Measurements from ENCODE around the gene ZNF277. TPM values are rescaled to one million over a fixed set of nuclear protein-coding genes. Genes with fewer than 3 reads are reported as not detected.

The ZNF277 gene
- total and polyA plus RNA-seq, 3 experiments from 2014 or later = 13.5 to 20.6 (median 14.7) TPM

- no peak overlapping the region for H3K4me3 ChIP-seq (ENCODE audit: low read length)
- no peaks in the 10 kb centered on the region for H3K9me3 ChIP-seq (ENCODE audit: low read length)
- ChIA-PET POLR2A (no interaction called here), CTCF (no interaction called here)
- Mint-ChIP-seq H3K27ac (no peak overlapping the region), H3K9me3 (no peaks in the 10 kb centered on the region), H3K4me1 (no peaks in the 10 kb centered on the region), H3K36me3 (no peaks in the 10 kb centered on the region), H3K4me3 (no peak overlapping the region), H3K27me3 (peaks cover 8 to 10% of the 10 kb centered on the region in 2 donors)
- no peak for DNase-seq
- no peaks in the 10 kb centered on the region for H3K4me1 ChIP-seq (ENCODE audit: insufficient read depth, low read length)
- no peaks in the 10 kb centered on the region for H3K36me3 ChIP-seq (ENCODE audit: insufficient read depth, low read length)
- no peak overlapping the region for H3K27ac ChIP-seq (ENCODE audit: low read depth, low read length)
- no peaks in the 10 kb centered on the region for H3K27me3 ChIP-seq (ENCODE audit: insufficient read depth, low read length, poor library complexity, severe bottlenecking)
These were observed 43.5 kb upstream of the ZNF277 start for GRCh38 chr7:112162784-112163506.

- Mint-ChIP-seq H3K27me3 (peaks cover 18 to 21% of the 10 kb centered on the region in 2 donors), H3K4me1 (no peaks in the 10 kb centered on the region), H3K9me3 (no peaks in the 10 kb centered on the region), H3K4me3 (no peak overlapping the region), H3K36me3 (no peaks in the 10 kb centered on the region), H3K27ac (no peak overlapping the region)
- Histone ChIP-seq H3K27me3 (ENCODE audit: insufficient read depth, low read length, poor library complexity, severe bottlenecking) (no peaks in the 10 kb centered on the region), H3K4me3 (ENCODE audit: low read length) (no peak overlapping the region), H3K27ac (ENCODE audit: low read depth, low read length) (no peak overlapping the region), H3K4me1 (ENCODE audit: insufficient read depth, low read length) (no peaks in the 10 kb centered on the region), H3K9me3 (ENCODE audit: low read length) (no peaks in the 10 kb centered on the region), H3K36me3 (ENCODE audit: insufficient read depth, low read length) (no peaks in the 10 kb centered on the region)
- CTCF ChIA-PET = interaction anchor here (1.3 kb wide), 1 partner anchor 10 kb away, joined by 3 read pairs; no protein-coding TSS in a partner anchor
- no peak for DNase-seq
- POLR2A ChIA-PET = no interaction called here
These were observed 39.3 kb upstream of the ZNF277 start for GRCh38 chr7:112167147-112167546.

- no peak for DNase-seq
- POLR2A ChIA-PET = no interaction called here
These were observed 37.6 kb upstream of the ZNF277 start for GRCh38 chr7:112168915-112169314.

DNA sequence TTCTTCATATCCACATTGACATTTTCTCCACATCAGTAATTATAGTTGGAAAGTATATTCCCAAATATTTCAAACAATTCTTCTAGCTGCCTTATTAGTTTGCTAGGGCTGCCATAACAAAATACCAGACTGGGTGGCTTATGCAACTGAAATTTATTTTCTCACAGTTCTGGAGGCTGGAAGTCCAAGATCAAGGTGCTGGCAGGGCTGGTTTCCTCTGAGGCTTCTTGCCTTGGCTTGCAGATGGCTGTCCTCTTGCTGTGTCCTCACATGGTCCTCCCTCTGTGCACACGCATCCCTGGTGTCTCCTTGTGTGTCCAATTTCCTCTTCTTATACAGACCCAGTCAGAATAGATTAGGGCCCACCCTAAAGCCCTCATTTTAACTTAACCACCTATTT is 34.8 kb upstream of the ZNF277 start:
- CTCF ChIA-PET = no interaction called here
- Mint-ChIP-seq H3K4me3 (no peak overlapping the region), H3K27ac (no peak overlapping the region), H3K4me1 (no peaks in the 10 kb centered on the region), H3K9me3 (no peaks in the 10 kb centered on the region), H3K27me3 (peaks cover 25 to 58% of the 10 kb centered on the region in 2 donors), H3K36me3 (peaks cover 0 to 4% (median 0%) of the 10 kb centered on the region in 3 donors)
- Histone ChIP-seq H3K9me3 (ENCODE audit: low read length) (no peaks in the 10 kb centered on the region), H3K36me3 (ENCODE audit: insufficient read depth, low read length) (no peaks in the 10 kb centered on the region), H3K4me1 (ENCODE audit: insufficient read depth, low read length) (no peaks in the 10 kb centered on the region), H3K4me3 (ENCODE audit: low read length) (no peak overlapping the region), H3K27ac (ENCODE audit: low read depth, low read length) (no peak overlapping the region), H3K27me3 (ENCODE audit: insufficient read depth, low read length, poor library complexity, severe bottlenecking) (peaks cover under 1% of the 10 kb centered on the region)
- DNase-seq = no peak
- POLR2A ChIA-PET = no interaction called here

More at GRCh38 chr7:112168915-112169314, 37.6 kb upstream of the ZNF277 start:
- H3K27ac ChIP-seq (ENCODE audit: low read depth, low read length) = no peak overlapping the region
- CTCF ChIA-PET = no interaction called here
- no peaks in the 10 kb centered on the region for H3K4me1 ChIP-seq (ENCODE audit: insufficient read depth, low read length)
- H3K9me3 ChIP-seq (ENCODE audit: low read length) = no peaks in the 10 kb centered on the region
- H3K27ac Mint-ChIP-seq = no peak overlapping the region
- no peak overlapping the region for H3K4me3 Mint-ChIP-seq
- H3K27me3 Mint-ChIP-seq = peaks cover 20 to 36% of the 10 kb centered on the region in 2 donors
- H3K4me3 ChIP-seq (ENCODE audit: low read length) = no peak overlapping the region
- no peaks in the 10 kb centered on the region for H3K36me3 Mint-ChIP-seq
- H3K9me3 Mint-ChIP-seq = no peaks in the 10 kb centered on the region
- H3K4me1 Mint-ChIP-seq = no peaks in the 10 kb centered on the region
- H3K36me3 ChIP-seq (ENCODE audit: insufficient read depth, low read length) = no peaks in the 10 kb centered on the region
- no peaks in the 10 kb centered on the region for H3K27me3 ChIP-seq (ENCODE audit: insufficient read depth, low read length, poor library complexity, severe bottlenecking)

- Mint-ChIP-seq H3K36me3 (peaks cover 0 to 4% (median 0%) of the 10 kb centered on the region in 3 donors), H3K9me3 (no peaks in the 10 kb centered on the region), H3K4me1 (no peaks in the 10 kb centered on the region), H3K27ac (no peak overlapping the region), H3K4me3 (no peak overlapping the region), H3K27me3 (peaks cover 32 to 70% of the 10 kb centered on the region in 2 donors)
- no peak overlapping the region for H3K4me3 ChIP-seq (ENCODE audit: low read length)
- no peak for DNase-seq
- ChIA-PET POLR2A (no interaction called here), CTCF (no interaction called here)
- no peak overlapping the region for H3K27ac ChIP-seq (ENCODE audit: low read depth, low read length)
- H3K27me3 ChIP-seq (ENCODE audit: insufficient read depth, low read length, poor library complexity, severe bottlenecking) = peaks cover 3% of the 10 kb centered on the region
- H3K4me1 ChIP-seq (ENCODE audit: insufficient read depth, low read length) = no peaks in the 10 kb centered on the region
- H3K36me3 ChIP-seq (ENCODE audit: insufficient read depth, low read length) = no peaks in the 10 kb centered on the region
- no peaks in the 10 kb centered on the region for H3K9me3 ChIP-seq (ENCODE audit: low read length)
These were observed 33.5 kb upstream of the ZNF277 start for GRCh38 chr7:112172870-112173567.

- peaks cover 3% of the 10 kb centered on the region for H3K27me3 ChIP-seq (ENCODE audit: insufficient read depth, low read length, poor library complexity, severe bottlenecking)
- no peaks in the 10 kb centered on the region for H3K36me3 ChIP-seq (ENCODE audit: insufficient read depth, low read length)
- H3K9me3 Mint-ChIP-seq = no peaks in the 10 kb centered on the region
- H3K27ac ChIP-seq (ENCODE audit: low read depth, low read length) = no peak overlapping the region
- H3K27ac Mint-ChIP-seq = no peak overlapping the region
- peaks cover 31 to 74% of the 10 kb centered on the region in 2 donors for H3K27me3 Mint-ChIP-seq
- H3K9me3 ChIP-seq (ENCODE audit: low read length) = no peaks in the 10 kb centered on the region
- H3K4me3 Mint-ChIP-seq = no peak overlapping the region
- DNase-seq = no peak
- H3K36me3 Mint-ChIP-seq = peaks cover 0 to 4% (median 0%) of the 10 kb centered on the region in 3 donors
- no peak overlapping the region for H3K4me3 ChIP-seq (ENCODE audit: low read length)
- POLR2A ChIA-PET = no interaction called here
- H3K4me1 ChIP-seq (ENCODE audit: insufficient read depth, low read length) = no peaks in the 10 kb centered on the region
- CTCF ChIA-PET = no interaction called here
- H3K4me1 Mint-ChIP-seq = no peaks in the 10 kb centered on the region
These were observed 33.0 kb upstream of the ZNF277 start for GRCh38 chr7:112173568-112173905.

DNA sequence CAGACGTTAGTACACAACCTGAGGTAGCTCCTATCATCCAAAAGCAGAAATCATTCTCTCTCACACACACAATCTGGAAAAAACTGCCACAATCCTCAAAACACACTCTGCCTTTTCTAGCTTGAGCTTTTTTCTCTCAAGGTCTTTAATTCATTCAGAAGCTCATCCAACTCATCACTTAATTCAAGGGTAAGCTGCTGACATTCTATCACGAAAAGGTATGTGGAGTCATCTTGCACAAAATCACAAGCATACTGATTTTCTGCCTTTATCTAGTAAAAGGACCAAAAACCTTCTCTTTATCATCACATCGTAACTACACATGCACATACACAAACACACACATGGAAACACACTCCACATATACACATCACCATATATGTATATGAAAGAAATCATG is 32.3 kb upstream of the ZNF277 start:
- POLR2A ChIA-PET = no interaction called here
- H3K4me1 Mint-ChIP-seq = no peaks in the 10 kb centered on the region

DNA sequence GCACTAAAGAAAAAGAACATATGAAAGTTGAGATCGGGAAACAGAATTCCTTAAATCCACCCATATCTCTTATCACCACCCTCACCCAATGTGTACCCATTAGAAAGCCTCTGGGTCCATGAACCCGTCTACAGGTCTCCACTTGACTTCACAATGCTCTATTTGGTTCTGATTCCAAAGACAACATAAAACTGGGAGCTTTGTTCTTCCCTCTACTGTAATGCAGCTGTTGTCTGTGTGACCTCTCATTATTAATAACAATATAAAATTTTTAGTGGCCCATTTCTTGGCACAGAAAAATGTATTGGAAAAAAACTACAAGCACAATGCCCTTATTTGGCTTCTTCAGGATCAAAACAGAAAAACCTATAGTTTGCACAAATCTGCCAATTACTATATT is 30.3 kb upstream of the ZNF277 start:
- Mint-ChIP-seq H3K4me3 (no peak overlapping the region), H3K27ac (no peak overlapping the region), H3K9me3 (no peaks in the 10 kb centered on the region), H3K27me3 (peaks cover 32 to 76% of the 10 kb centered on the region in 2 donors), H3K36me3 (peaks cover 0 to 4% (median 0%) of the 10 kb centered on the region in 3 donors), H3K4me1 (no peaks in the 10 kb centered on the region)
- POLR2A ChIA-PET = no interaction called here
- Histone ChIP-seq H3K4me3 (ENCODE audit: low read length) (no peak overlapping the region), H3K27me3 (ENCODE audit: insufficient read depth, low read length, poor library complexity, severe bottlenecking) (peaks cover 3% of the 10 kb centered on the region), H3K9me3 (ENCODE audit: low read length) (no peaks in the 10 kb centered on the region), H3K4me1 (ENCODE audit: insufficient read depth, low read length) (no peaks in the 10 kb centered on the region), H3K36me3 (ENCODE audit: insufficient read depth, low read length) (no peaks in the 10 kb centered on the region), H3K27ac (ENCODE audit: low read depth, low read length) (no peak overlapping the region)
- DNase-seq = no peak
- CTCF ChIA-PET = no interaction called here

More for the DNA sequence above, 32.3 kb upstream of the ZNF277 start:
- Histone ChIP-seq H3K27me3 (ENCODE audit: insufficient read depth, low read length, poor library complexity, severe bottlenecking) (peaks cover 3% of the 10 kb centered on the region), H3K27ac (ENCODE audit: low read depth, low read length) (no peak overlapping the region), H3K4me1 (ENCODE audit: insufficient read depth, low read length) (no peaks in the 10 kb centered on the region), H3K4me3 (ENCODE audit: low read length) (no peak overlapping the region), H3K9me3 (ENCODE audit: low read length) (no peaks in the 10 kb centered on the region), H3K36me3 (ENCODE audit: insufficient read depth, low read length) (no peaks in the 10 kb centered on the region)
- peaks cover 0 to 4% (median 0%) of the 10 kb centered on the region in 3 donors for H3K36me3 Mint-ChIP-seq
- CTCF ChIA-PET = no interaction called here
- no peak overlapping the region for H3K27ac Mint-ChIP-seq
- DNase-seq = no peak
- H3K4me3 Mint-ChIP-seq = no peak overlapping the region
- H3K9me3 Mint-ChIP-seq = no peaks in the 10 kb centered on the region
- H3K27me3 Mint-ChIP-seq = peaks cover 34 to 73% of the 10 kb centered on the region in 2 donors

Data from CD8-positive, alpha-beta memory T cell (primary cell).